H1 (cell line): ENCODE measurements around the gene ENDOV. TPM values are rescaled to one million over a fixed set of nuclear protein-coding genes. Genes with fewer than 3 reads are reported as not detected.

Source experiments
- CEBPB ChIP-seq: IDR thresholded peaks from 2 replicates; pipeline ENCODE4 v1.6.1; 2012; ENCODE audit warnings: low read depth, low read length
- EGR1 ChIP-seq: IDR thresholded peaks from 2 replicates; pipeline ENCODE4 v1.6.1; 2011; ENCODE audit warnings: low read depth, low read length, borderline replicate concordance
- FOSL1 ChIP-seq: IDR thresholded peaks from 2 replicates; pipeline ENCODE4 v1.6.1; 2011; ENCODE audit warnings: mild to moderate bottlenecking, low read depth, low read length, moderate library complexity; ENCODE audit not compliant: insufficient read depth
- GTF2F1 ChIP-seq: IDR thresholded peaks from 2 replicates; pipeline ENCODE4 v1.6.1; 2012; ENCODE audit warnings: low read depth, low read length, improper control_type of control experiment, borderline replicate concordance
- MAX ChIP-seq: IDR thresholded peaks from 2 replicates; pipeline ENCODE4 v1.6.1; 2012; ENCODE audit warnings: inconsistent platforms
- NRF1 ChIP-seq: IDR thresholded peaks from 2 replicates; pipeline ENCODE4 v1.6.1; 2011; ENCODE audit warnings: mild to moderate bottlenecking, low read depth, low read length, improper control_type of control experiment
- polyA plus RNA-seq, 7 experiments: library from polyadenylated mRNA; depleted of rRNA in 3 of 7; stranded (reverse) in 5 of 7; unstranded in 2 of 7; fragments of >200 nt in 5 of 7; fragments of 200-250 nt in 2 of 7; gene quantifications; 1 replicate in 5 of 7; 2 replicates in 1 of 7; 4 replicates in 1 of 7; pipeline versions ENCODE4 v1.2.1 to v1.2.3, GENCODE V29; 2011 to 2013; ENCODE audit warnings: missing spikeins in 2 of 7, mixed read lengths in 2 of 7
- total RNA-seq: library from RNA; stranded (reverse); fragmentation: NEBNext Ultra II Directional; extraction: Animal tissue kit (Norgen Biotek cat#: 25700); gene quantifications from 2 replicates; pipeline ENCODE4 v1.2.1, GENCODE V29; 2021
- TF ChIP-seq, protein P1 (sequence below): IDR thresholded peaks from 2 replicates; pipeline ENCODE4 v1.6.1; 2012; ENCODE audit warnings: low read length, inconsistent platforms

Gene ENDOV
- total and polyA plus RNA-seq, 2 of the 8 experiments (the other 6 are each of a cell fraction or from before 2014, with no cell fraction given), result 10.6 to 13.3 TPM

GRCh38 chr17:80449194-80449929, 34.4 kb downstream of the ENDOV start (continued):
- TF ChIP-seq GTF2F1, result no peak
- TF ChIP-seq, protein P1, sequence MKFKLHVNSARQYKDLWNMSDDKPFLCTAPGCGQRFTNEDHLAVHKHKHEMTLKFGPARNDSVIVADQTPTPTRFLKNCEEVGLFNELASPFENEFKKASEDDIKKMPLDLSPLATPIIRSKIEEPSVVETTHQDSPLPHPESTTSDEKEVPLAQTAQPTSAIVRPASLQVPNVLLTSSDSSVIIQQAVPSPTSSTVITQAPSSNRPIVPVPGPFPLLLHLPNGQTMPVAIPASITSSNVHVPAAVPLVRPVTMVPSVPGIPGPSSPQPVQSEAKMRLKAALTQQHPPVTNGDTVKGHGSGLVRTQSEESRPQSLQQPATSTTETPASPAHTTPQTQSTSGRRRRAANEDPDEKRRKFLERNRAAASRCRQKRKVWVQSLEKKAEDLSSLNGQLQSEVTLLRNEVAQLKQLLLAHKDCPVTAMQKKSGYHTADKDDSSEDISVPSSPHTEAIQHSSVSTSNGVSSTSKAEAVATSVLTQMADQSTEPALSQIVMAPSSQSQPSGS, result no peak
- no peak for TF ChIP-seq CEBPB
- no peak for TF ChIP-seq NRF1
- no peak for TF ChIP-seq EGR1
- no peak for TF ChIP-seq FOSL1
- no peak for TF ChIP-seq MAX
